NCI-H2081 treated with DMSO at 0.1 percent for 48 hours (cell line): Measurements from ENCODE around the gene FRK.

Source experiments
- DNase-seq: peaks from one replicate; lab custom pipeline; 2025; lab: John Stamatoyannopoulos, UW

FRK gene

GRCh38 chr6:116035616-116036015 lies 25.1 kb downstream of the FRK start:
- DNase-seq = no peak

DNA sequence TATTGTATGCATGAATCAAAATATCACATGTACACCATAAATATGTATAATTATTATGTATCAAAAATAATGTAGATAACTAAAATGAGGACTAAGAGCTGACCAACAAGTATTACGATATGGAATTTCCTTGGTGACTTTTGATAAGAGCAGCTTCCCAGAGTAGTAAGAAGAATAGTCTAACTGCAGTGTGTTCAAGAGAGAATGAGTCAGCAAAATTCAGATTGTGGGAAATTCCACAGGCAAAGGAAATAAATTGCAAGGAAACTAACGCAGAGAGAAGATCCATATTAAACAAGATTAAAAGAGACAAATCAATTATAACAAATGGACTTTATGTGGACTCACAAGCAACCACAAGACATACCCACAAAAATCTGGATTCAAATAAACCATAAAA lies 26.4 kb downstream of the FRK start:
- no peak for DNase-seq

- DNase-seq = no peak
Measured at GRCh38 chr6:116033687-116034303, 26.9 kb downstream of the FRK start.

- no peak for DNase-seq
Measured at GRCh38 chr6:116030770-116031169, 29.9 kb downstream of the FRK start.

- DNase-seq = no peak
Measured at GRCh38 chr6:116029535-116029934, 31.2 kb downstream of the FRK start.

- DNase-seq = no peak
Measured at GRCh38 chr6:116028233-116028632, 32.5 kb downstream of the FRK start.

- no peak for DNase-seq
Measured at GRCh38 chr6:116027801-116028200, 32.9 kb downstream of the FRK start.

- no peak for DNase-seq
Measured at GRCh38 chr6:116025405-116025804, 35.3 kb downstream of the FRK start.

- no peak for DNase-seq
Measured at GRCh38 chr6:116022841-116023445, 37.7 kb downstream of the FRK start.

DNA sequence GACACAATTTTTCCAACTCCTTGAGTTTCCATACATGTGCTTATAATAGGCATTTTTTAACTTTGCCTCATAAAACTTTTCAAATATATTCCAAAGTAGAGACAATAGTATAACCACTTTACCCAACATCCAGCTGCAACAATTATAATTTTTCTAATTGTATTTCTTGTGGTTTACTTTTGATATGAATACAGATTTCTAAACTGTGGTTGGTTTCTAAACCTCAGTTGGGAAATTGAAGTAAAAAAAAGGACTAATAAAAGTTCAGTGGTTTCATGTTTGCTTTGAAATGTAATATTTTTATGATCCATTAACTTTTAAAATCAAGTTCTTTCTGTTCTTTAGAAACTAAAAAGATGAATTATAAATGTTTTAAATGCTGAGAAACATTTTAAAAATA lies 40.0 kb downstream of the FRK start:
- DNase-seq = no peak

GRCh38 chr6:116019428-116019827 lies 41.3 kb downstream of the FRK start:
- no peak for DNase-seq

- no peak for DNase-seq
Measured at GRCh38 chr6:116018976-116019375, 41.7 kb downstream of the FRK start.

GRCh38 chr6:116017546-116018295 lies 43.0 kb downstream of the FRK start:
- DNase-seq = no peak

DNA sequence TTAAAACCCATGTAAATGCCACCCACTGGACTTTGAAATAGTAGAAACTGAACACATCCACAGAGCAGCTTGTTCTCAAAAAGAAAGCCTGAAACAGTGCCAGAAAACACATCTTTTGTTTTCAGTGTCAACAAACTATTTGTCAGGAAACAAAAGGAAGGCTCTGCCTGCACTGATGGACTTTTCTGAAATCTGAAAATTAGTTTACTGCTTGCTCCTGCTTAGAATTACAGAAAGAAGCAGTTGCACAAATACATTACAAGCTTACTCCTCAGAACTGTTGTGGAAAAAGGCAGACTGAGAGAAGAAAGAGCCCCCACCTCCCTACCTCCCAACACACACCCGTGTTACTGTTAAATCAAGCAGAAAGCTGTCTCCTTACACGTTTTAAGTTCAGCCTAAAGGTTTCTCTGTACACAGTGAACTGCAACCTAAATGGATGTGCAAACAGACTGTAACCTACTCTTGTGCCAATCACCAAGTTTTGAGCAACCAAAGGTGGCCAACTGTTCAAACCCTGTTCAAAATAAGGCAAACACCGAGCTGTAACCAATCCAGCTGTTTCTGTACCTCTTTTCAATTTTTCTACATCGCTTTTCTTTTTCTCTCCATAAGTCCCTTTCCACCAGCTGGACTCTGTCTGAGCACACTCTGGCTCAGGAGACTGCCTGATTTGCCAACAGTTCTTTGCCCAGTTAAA lies 43.7 kb downstream of the FRK start:
- DNase-seq = no peak

GRCh38 chr6:116015983-116016382 lies 44.7 kb downstream of the FRK start:
- no peak for DNase-seq

DNA sequence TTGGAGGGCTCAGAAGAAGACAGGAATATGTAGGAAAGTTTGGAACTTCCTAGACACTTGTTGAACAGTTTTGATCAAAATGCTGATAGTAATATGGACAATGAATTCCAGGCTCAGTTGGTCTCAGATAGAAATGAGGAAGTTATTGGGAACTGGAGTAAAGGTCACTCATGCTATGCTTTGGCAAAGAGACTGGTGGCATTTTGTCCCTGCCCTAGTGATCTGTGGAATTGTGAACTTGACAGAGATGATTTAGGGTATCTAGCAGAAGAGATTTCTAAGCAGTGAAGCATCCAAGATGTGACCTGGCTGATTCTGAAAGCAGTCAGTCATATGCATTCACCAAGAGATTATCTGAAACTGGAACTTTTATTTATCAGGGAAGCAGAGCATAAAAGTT lies 45.1 kb downstream of the FRK start:
- DNase-seq = no peak

DNA sequence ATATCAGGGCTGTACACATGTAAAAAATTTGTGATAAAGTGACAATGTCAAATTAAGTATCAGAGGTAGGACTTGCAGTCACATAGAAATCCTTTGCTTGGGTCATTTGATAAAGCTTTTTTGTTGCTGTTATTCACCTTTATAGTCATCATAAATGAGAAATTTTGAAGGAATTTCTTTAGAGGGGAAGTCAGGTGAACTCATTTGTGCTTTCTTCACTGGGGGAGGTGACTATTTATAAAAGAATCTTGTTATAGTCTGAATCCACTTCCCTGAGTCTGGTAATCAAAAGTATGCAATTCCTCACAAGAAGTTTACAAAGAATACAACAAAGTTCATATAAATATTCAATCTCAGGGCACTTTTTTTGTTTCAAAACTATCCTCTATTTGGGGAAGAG lies 47.7 kb downstream of the FRK start:
- DNase-seq = no peak

- DNase-seq = no peak
Measured at GRCh38 chr6:116012471-116012949, 48.2 kb downstream of the FRK start.

- DNase-seq = no peak
Measured at GRCh38 chr6:116011520-116011919, 49.2 kb downstream of the FRK start.

GRCh38 chr6:116010790-116011401 lies 49.8 kb downstream of the FRK start:
- peak; percentile 18 for DNase-seq

- no peak for DNase-seq
Measured at GRCh38 chr6:116010386-116010785, 50.3 kb downstream of the FRK start.
